HepG2 (cell line): ENCODE results near the gene RFC1. TPM values are rescaled to one million over a fixed set of nuclear protein-coding genes. Genes with fewer than 3 reads are reported as not detected.

Experiments used
- AGO1 ChIP-seq: fragments of 200-400 bp; formaldehyde crosslinking; IDR thresholded peaks from 2 replicates; pipeline ENCODE4 v1.6.1; 2017; ENCODE audit warnings: mild to moderate bottlenecking, low read depth, low read length, moderate library complexity; ENCODE audit not compliant: poor library complexity, severe bottlenecking
- BRD4 ChIP-seq: sonication (generic); formaldehyde crosslinking; IDR thresholded peaks from 2 replicates; pipeline ENCODE4 v1.4.0; 2020; ENCODE audit warnings: missing genetic modification reagents
- CENPT ChIP-seq: sonication (generic); formaldehyde crosslinking; IDR thresholded peaks from 2 replicates; pipeline ENCODE4 v1.8.0; 2022; ENCODE audit warnings: low read depth, mild to moderate bottlenecking, moderate library complexity, missing genetic modification reagents
- HDAC2 ChIP-seq: sonication (generic); formaldehyde crosslinking; IDR thresholded peaks from 2 replicates; pipeline ENCODE4 v1.4.0; 2020; ENCODE audit warnings: missing genetic modification reagents
- HNF1A ChIP-seq, 2 experiments: sonication (generic) in 1 of 2; formaldehyde crosslinking in 1 of 2; IDR thresholded peaks; 2 replicates each; pipeline versions ENCODE4 v1.4.0 to v1.6.1; 2016 to 2020; ENCODE audit warnings: borderline replicate concordance in 1 of 2, low read depth in 1 of 2, mild to moderate bottlenecking in 1 of 2, missing genetic modification reagents in 1 of 2
- MYNN ChIP-seq: sonication (generic); formaldehyde crosslinking; IDR thresholded peaks from 2 replicates; pipeline ENCODE4 v1.4.0; 2020; ENCODE audit warnings: mild to moderate bottlenecking, low read depth, missing genetic modification reagents
- SKIL ChIP-seq: sonication (generic); formaldehyde crosslinking; IDR thresholded peaks from 2 replicates; pipeline ENCODE4 v1.8.0; 2022; ENCODE audit warnings: missing genetic modification reagents, mild to moderate bottlenecking, moderate library complexity, borderline replicate concordance
- SMAD1 ChIP-seq: sonication (generic); formaldehyde crosslinking; IDR thresholded peaks from 2 replicates; pipeline ENCODE4 v1.4.0; 2020; ENCODE audit warnings: missing genetic modification reagents, low read depth, mild to moderate bottlenecking, borderline replicate concordance
- SMYD3 ChIP-seq: sonication (generic); formaldehyde crosslinking; IDR thresholded peaks from 2 replicates; pipeline ENCODE4 v1.8.1; 2023; ENCODE audit warnings: mild to moderate bottlenecking, missing genetic modification reagents
- SOX13 ChIP-seq, 3 experiments: fragments of 450-650 bp in 1 of 3; sonication (generic) in 1 of 3; formaldehyde crosslinking in 1 of 3; IDR thresholded peaks in 2 of 3; conservative IDR thresholded peaks in 1 of 3; 2 replicates each; pipeline versions ENCODE4 v1.5.0 to v1.6.1; 2016 to 2020; ENCODE audit warnings: antibody characterized with exemption in 1 of 3, mild to moderate bottlenecking in 1 of 3, missing compliant biosample characterization in 1 of 3, missing genetic modification reagents in 1 of 3, moderate library complexity in 1 of 3
- SRSF9 ChIP-seq: fragments of 200-400 bp; formaldehyde crosslinking; IDR thresholded peaks from 2 replicates; pipeline ENCODE4 v1.6.1; 2018; ENCODE audit warnings: borderline replicate concordance, mild to moderate bottlenecking, low read depth, low read length; ENCODE audit not compliant: insufficient read depth, poor library complexity, severe bottlenecking
- TCF7L2 ChIP-seq: IDR thresholded peaks from 2 replicates; pipeline ENCODE4 v1.6.1; 2011; ENCODE audit warnings: mild to moderate bottlenecking, low read depth, low read length, moderate library complexity
- ZBTB1 ChIP-seq: sonication (generic); formaldehyde crosslinking; IDR thresholded peaks from 2 replicates; pipeline ENCODE4 v1.4.0; 2020; ENCODE audit warnings: missing genetic modification reagents, borderline replicate concordance
- ZBTB10 ChIP-seq: sonication (generic); formaldehyde crosslinking; IDR thresholded peaks from 2 replicates; pipeline ENCODE4 v1.4.0; 2020; ENCODE audit warnings: missing genetic modification reagents, borderline replicate concordance
- ZBTB42 ChIP-seq: sonication (generic); formaldehyde crosslinking; IDR thresholded peaks from 2 replicates; pipeline ENCODE4 v1.5.0; 2020; ENCODE audit warnings: mild to moderate bottlenecking, missing genetic modification reagents
- ZNF441 ChIP-seq: sonication (generic); formaldehyde crosslinking; IDR thresholded peaks from 2 replicates; pipeline ENCODE4 v1.7.0; 2021; ENCODE audit warnings: missing genetic modification reagents, borderline replicate concordance
- ZNF784 ChIP-seq: sonication (generic); formaldehyde crosslinking; IDR thresholded peaks from 2 replicates; pipeline ENCODE4 v1.5.1; 2020; ENCODE audit warnings: missing genetic modification reagents, mild to moderate bottlenecking, borderline replicate concordance
- polyA plus RNA-seq, 8 experiments: library from polyadenylated mRNA; depleted of rRNA in 3 of 8; stranded (reverse) in 7 of 8; unstranded in 1 of 8; fragments of >200 nt; fragmentation: Illumina TruSeq in 4 of 8; extraction: Trizol in 4 of 8; gene quantifications; 2 replicates each; pipeline versions ENCODE4 v1.2.1 to v1.2.3, GENCODE V29; 2011 to 2016; ENCODE audit warnings: low read depth in 4 of 8, missing spikeins in 1 of 8, mixed read lengths in 1 of 8; ENCODE audit not compliant: insufficient read depth in 1 of 8
- total RNA-seq, 5 experiments: library from RNA; depleted of rRNA; stranded (reverse); fragments of >200 nt; fragmentation: Illumina TruSeq; extraction: Trizol; gene quantifications; 2 replicates each; pipeline ENCODE4 v1.2.3, GENCODE V29; 2016; ENCODE audit warnings: low read depth in 1 of 5

The RFC1 gene
- total and polyA plus RNA-seq, 2 of the 13 experiments (the other 11 are each of a cell fraction or from before 2014, with no cell fraction given), result 15.9 to 78.8 TPM

- TF ChIP-seq SKIL (CRISPR knock-in tag), result peak; percentile 91
- no peak for TF ChIP-seq CENPT (CRISPR knock-in tag)
- TF ChIP-seq SOX13 (IDR thresholded peaks at IDR 0.05), result peak; percentile 64
- peak in 1 of 2 experiments; percentile 92; a peak in 2 of 4 replicates for TF ChIP-seq SOX13 (CRISPR knock-in tag; conservative IDR thresholded peaks at IDR 0.05 in 1 of 2, IDR thresholded peaks at IDR 0.05 in 1 of 2)
- no peak for TF ChIP-seq ZBTB1 (CRISPR knock-in tag)
- peak; percentile 63; the same call in 1 of the 2 replicates for TF ChIP-seq TCF7L2
- TF ChIP-seq ZNF784 (CRISPR knock-in tag), result 0 out of 2 replicates have a peak, but pooled peaks have one; percentile 59
- no peak for TF ChIP-seq SMAD1 (CRISPR knock-in tag)
- no peak for TF ChIP-seq SRSF9
- no peak for TF ChIP-seq AGO1
- peak; percentile 74; the same call in 1 of the 2 replicates for TF ChIP-seq SMYD3
- TF ChIP-seq BRD4 (CRISPR knock-in tag), result no peak
- TF ChIP-seq HDAC2, result peak; percentile 90
- TF ChIP-seq HNF1A (IDR thresholded peaks at IDR 0.05; ENCODE audit: low read depth), result peak; percentile 69
- peak; percentile 85; the same call in 1 of the 2 replicates for TF ChIP-seq HNF1A (CRISPR knock-in tag; IDR thresholded peaks at IDR 0.05; ENCODE audit: borderline replicate concordance)
- no peak for TF ChIP-seq ZNF441 (CRISPR knock-in tag)
- no peak for TF ChIP-seq ZBTB10
- TF ChIP-seq MYNN, result no peak
- TF ChIP-seq ZBTB42 (CRISPR knock-in tag), result no peak
These were observed 25.0 kb downstream of the RFC1 start (continued) for GRCh38 chr4:39341075-39341725.
